Neuronal stem cell (in vitro differentiated cells): ENCODE results near the gene PLCXD1.

ENCODE experiments used
- DNase-seq: peaks from one replicate; pipeline ENCODE4 v3.0.0-alpha.2; 2013; ENCODE audit warnings: low spot score
- H2AFZ ChIP-seq: one replicate; pipeline ENCODE4 v1.6.1; 2013; ENCODE audit warnings: mild to moderate bottlenecking, low read length, inconsistent platforms
- H2AK5ac ChIP-seq: 2 replicates; pipeline ENCODE4 v1.6.1; 2013; ENCODE audit warnings: low read depth, mild to moderate bottlenecking, inconsistent platforms, low read length, moderate library complexity, mixed read lengths
- H2BK120ac ChIP-seq: 2 replicates; pipeline ENCODE4 v1.6.1; 2013; ENCODE audit warnings: low read depth, mild to moderate bottlenecking, inconsistent platforms, low read length, moderate library complexity, mixed read lengths
- H2BK12ac ChIP-seq: one replicate; pipeline ENCODE4 v1.6.1; 2013; ENCODE audit warnings: low read length, inconsistent platforms
- H2BK15ac ChIP-seq: 2 replicates; pipeline ENCODE4 v1.6.1; 2013; ENCODE audit warnings: mild to moderate bottlenecking, low read length, inconsistent platforms, mixed read lengths
- H2BK5ac ChIP-seq: one replicate; pipeline ENCODE4 v1.6.1; 2013; ENCODE audit warnings: inconsistent platforms, mild to moderate bottlenecking, low read length, moderate library complexity
- H3K14ac ChIP-seq: one replicate; pipeline ENCODE4 v1.6.1; 2013; ENCODE audit warnings: low read length, inconsistent platforms
- H3K18ac ChIP-seq: 2 replicates; pipeline ENCODE4 v1.6.1; 2013; ENCODE audit warnings: low read length, inconsistent platforms
- H3K23ac ChIP-seq: 2 replicates; pipeline ENCODE4 v1.6.1; 2013; ENCODE audit warnings: low read depth, mild to moderate bottlenecking, mixed read lengths, low read length, inconsistent platforms; ENCODE audit not compliant: poor library complexity
- H3K27ac ChIP-seq: replicated peaks from 3 replicates; pipeline ENCODE4 v1.5.1; 2013; ENCODE audit warnings: low read length, inconsistent platforms
- H3K27me3 ChIP-seq, 3 experiments: 2 replicates each; pipeline ENCODE4 v1.6.1; 2013; ENCODE audit warnings: low read length in 3 of 3, mild to moderate bottlenecking in 2 of 3, inconsistent platforms in 1 of 3, low read depth in 1 of 3, mixed read lengths in 1 of 3, moderate library complexity in 1 of 3; ENCODE audit not compliant: control insufficient read depth in 3 of 3, insufficient read depth in 3 of 3
- H3K36me3 ChIP-seq, 2 donors: replicated peaks in 1 of 2; 2 replicates each; pipeline ENCODE4 v1.6.1; 2013; ENCODE audit warnings: low read length in 2 of 2; ENCODE audit not compliant: control insufficient read depth in 2 of 2, insufficient read depth in 2 of 2
- H3K4ac ChIP-seq: 2 replicates; pipeline ENCODE4 v1.6.1; 2013; ENCODE audit warnings: inconsistent platforms, mild to moderate bottlenecking, low read length, moderate library complexity
- H3K4me1 ChIP-seq, 2 donors: 1 replicate in 1 of 2; 2 replicates in 1 of 2; pipeline ENCODE4 v1.6.1; 2013; ENCODE audit warnings: low read length in 2 of 2, low read depth in 1 of 2; ENCODE audit not compliant: control insufficient read depth in 2 of 2, insufficient read depth in 1 of 2
- H3K4me2 ChIP-seq: one replicate; pipeline ENCODE4 v1.6.1; 2013; ENCODE audit warnings: mild to moderate bottlenecking, low read length, inconsistent platforms; ENCODE audit not compliant: insufficient read depth, poor library complexity, severe bottlenecking
- H3K4me3 ChIP-seq, 2 donors: 2 replicates each; pipeline ENCODE4 v1.5.1; 2013; ENCODE audit warnings: low read length in 2 of 2, mild to moderate bottlenecking in 2 of 2, inconsistent platforms in 1 of 2, moderate library complexity in 1 of 2
- H3K79me1 ChIP-seq: one replicate; pipeline ENCODE4 v1.6.1; 2013; ENCODE audit warnings: low read depth, mild to moderate bottlenecking, inconsistent platforms, low read length, moderate library complexity
- H3K9ac ChIP-seq: one replicate; pipeline ENCODE4 v1.6.1; 2013; ENCODE audit warnings: mild to moderate bottlenecking, low read depth, low read length, inconsistent platforms; ENCODE audit not compliant: poor library complexity
- H3K9me3 ChIP-seq, 2 donors: replicated peaks in 1 of 2; 2 replicates each; pipeline versions ENCODE3 to v1.6.1; 2013; ENCODE audit warnings: low read length in 2 of 2, mild to moderate bottlenecking in 2 of 2, inconsistent platforms in 1 of 2, low read depth in 1 of 2, mixed read lengths in 1 of 2, moderate library complexity in 1 of 2; ENCODE audit not compliant: control insufficient read depth in 2 of 2, insufficient read depth in 1 of 2
- H4K8ac ChIP-seq: one replicate; pipeline ENCODE4 v1.6.1; 2013; ENCODE audit warnings: low read depth, mild to moderate bottlenecking, inconsistent platforms, low read length, moderate library complexity
- H4K91ac ChIP-seq: one replicate; pipeline ENCODE4 v1.6.1; 2013; ENCODE audit warnings: low read length, low read depth, mild to moderate bottlenecking, inconsistent platforms; ENCODE audit not compliant: poor library complexity
- WGBS, 2 donors: extraction: QIAGEN DNeasy Blood & Tissue Kit; methylation state at CpG; one replicate each; pipeline ENCODE4 v1.1.7; 2013; ENCODE audit warnings: missing lambda C conversion rate in 2 of 2, mixed read lengths in 1 of 2; ENCODE audit not compliant: insufficient read length in 2 of 2, insufficient replicate concordance in 1 of 2; ENCODE audit errors: extremely low coverage in 2 of 2; 5-methylcytosine and 5-hydroxymethylcytosine counted together

Gene PLCXD1

GRCh38 chrX:307261-308111 is 26.3 kb downstream of the PLCXD1 start:
- no peak overlapping the region for H3K4ac ChIP-seq
- H3K79me1 ChIP-seq = peaks cover 16% of the 10 kb centered on the region
- no peak overlapping the region for H3K9ac ChIP-seq
- no peak overlapping the region for H3K27ac ChIP-seq
- H3K18ac ChIP-seq = no peak overlapping the region
- no peak overlapping the region for H2AFZ ChIP-seq
- H3K36me3 ChIP-seq = peaks cover 58 to 77% of the 10 kb centered on the region in 2 donors
- no peak for DNase-seq
- peak overlapping the region; percentile 34 for H3K23ac ChIP-seq
- no peak overlapping the region for H2BK120ac ChIP-seq
- H2BK15ac ChIP-seq = no peak overlapping the region
- H3K4me3 ChIP-seq = no peak overlapping the region
- H3K4me2 ChIP-seq = no peak overlapping the region
- no CpG with 5 or more reads among the region's 58 CpGs for WGBS, 2 donors
- no peaks in the 10 kb centered on the region for H3K4me1 ChIP-seq
- H3K9me3 ChIP-seq = peaks cover 8 to 12% of the 10 kb centered on the region in 2 donors
- H3K14ac ChIP-seq = no peak overlapping the region
- H4K8ac ChIP-seq = peak overlapping the region; percentile 89
- H4K91ac ChIP-seq = no peak overlapping the region
- H2BK12ac ChIP-seq = no peak overlapping the region
- no peak overlapping the region for H2BK5ac ChIP-seq
- H3K27me3 ChIP-seq = no peaks in the 10 kb centered on the region
- no peak overlapping the region for H2AK5ac ChIP-seq

GRCh38 chrX:308821-309520 is 27.8 kb downstream of the PLCXD1 start:
- no peaks in the 10 kb centered on the region for H3K27me3 ChIP-seq
- H2BK5ac ChIP-seq = no peak overlapping the region
- DNase-seq = no peak
- peaks cover 5 to 12% of the 10 kb centered on the region in 2 donors for H3K9me3 ChIP-seq
- no peak overlapping the region for H2BK15ac ChIP-seq
- no peak overlapping the region for H3K9ac ChIP-seq
- no peak overlapping the region for H3K23ac ChIP-seq
- H4K8ac ChIP-seq = no peak overlapping the region
- H3K14ac ChIP-seq = no peak overlapping the region
- no peak overlapping the region for H2AK5ac ChIP-seq
- H2BK12ac ChIP-seq = no peak overlapping the region
- no peak overlapping the region for H2BK120ac ChIP-seq
- H3K27ac ChIP-seq = no peak overlapping the region
- no peak overlapping the region for H3K4me3 ChIP-seq
- WGBS, 2 donors = no CpG with 5 or more reads among the region's 30 CpGs
- no peak overlapping the region for H3K4me2 ChIP-seq
- peaks cover 58 to 82% of the 10 kb centered on the region in 2 donors for H3K36me3 ChIP-seq
- H4K91ac ChIP-seq = no peak overlapping the region
- H3K18ac ChIP-seq = no peak overlapping the region
- peaks cover 19% of the 10 kb centered on the region for H3K79me1 ChIP-seq
- H3K4ac ChIP-seq = no peak overlapping the region
- no peak overlapping the region for H2AFZ ChIP-seq
- H3K4me1 ChIP-seq = no peaks in the 10 kb centered on the region

- no peak overlapping the region for H3K23ac ChIP-seq
- H3K14ac ChIP-seq = no peak overlapping the region
- no peak overlapping the region for H3K27ac ChIP-seq
- H2AFZ ChIP-seq = no peak overlapping the region
- no peak overlapping the region for H2BK5ac ChIP-seq
- no peak overlapping the region for H3K4me2 ChIP-seq
- H3K18ac ChIP-seq = no peak overlapping the region
- H2BK15ac ChIP-seq = no peak overlapping the region
- H3K36me3 ChIP-seq = peaks cover 61 to 85% of the 10 kb centered on the region in 2 donors
- no peak overlapping the region for H2BK120ac ChIP-seq
- no peak overlapping the region for H3K9ac ChIP-seq
- peaks cover 5 to 6% of the 10 kb centered on the region in 2 donors for H3K9me3 ChIP-seq
- H2AK5ac ChIP-seq = no peak overlapping the region
- no peak for DNase-seq
- WGBS, 2 donors = no CpG with 5 or more reads among the region's 25 CpGs
- no peak overlapping the region for H2BK12ac ChIP-seq
- H4K91ac ChIP-seq = no peak overlapping the region
- H3K4me3 ChIP-seq = no peak overlapping the region
- H3K4me1 ChIP-seq = no peaks in the 10 kb centered on the region
- peaks cover 24% of the 10 kb centered on the region for H3K79me1 ChIP-seq
- H4K8ac ChIP-seq = no peak overlapping the region
- no peaks in the 10 kb centered on the region for H3K27me3 ChIP-seq
- H3K4ac ChIP-seq = no peak overlapping the region
These were observed 29.5 kb downstream of the PLCXD1 start for GRCh38 chrX:310621-311155.
